Prostate gland (tissue), 2 donors: ENCODE results near the gene GARIN1A.

Source experiments
- POLR2A ChIP-seq: fragments of 450-650 bp; IDR thresholded peaks from one replicate; pipeline ENCODE4 v1.6.1; 2016; ENCODE audit warnings: antibody characterized with exemption, mild to moderate bottlenecking
- TF ChIP-seq, protein P1 (sequence below), 4 experiments: fragments of 200-600 bp in 2 of 4; fragments of 450-650 bp in 2 of 4; sonication (generic) in 2 of 4; IDR thresholded peaks; 1 replicate in 3 of 4; 2 replicates in 1 of 4; pipeline ENCODE4 v1.5.1; 2016 to 2019; ENCODE audit warnings: antibody characterized with exemption in 4 of 4, mild to moderate bottlenecking in 2 of 4, moderate library complexity in 2 of 4

DNA sequence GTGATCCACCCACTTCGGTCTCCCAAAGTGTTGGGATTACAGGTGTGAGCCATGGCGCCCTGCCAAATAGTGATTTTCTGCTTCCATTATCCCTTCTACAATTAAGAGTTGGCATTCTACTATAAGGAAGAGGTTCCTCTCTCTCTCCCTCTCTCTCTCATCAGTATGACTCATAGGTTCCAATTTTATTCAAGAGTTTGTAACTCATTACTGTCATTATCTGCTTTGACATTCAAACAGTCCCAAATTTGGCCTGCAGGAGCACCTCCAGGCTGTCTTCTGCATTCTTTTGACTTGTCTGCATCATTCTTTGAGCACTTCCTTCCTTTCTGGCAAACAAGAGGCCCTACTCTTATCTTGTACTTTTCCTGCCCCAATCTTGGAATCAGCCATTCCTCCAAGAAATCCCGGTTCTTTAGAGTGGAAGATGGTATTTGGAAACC, 33.8 kb downstream of the GARIN1A start:
- TF ChIP-seq, protein P1, sequence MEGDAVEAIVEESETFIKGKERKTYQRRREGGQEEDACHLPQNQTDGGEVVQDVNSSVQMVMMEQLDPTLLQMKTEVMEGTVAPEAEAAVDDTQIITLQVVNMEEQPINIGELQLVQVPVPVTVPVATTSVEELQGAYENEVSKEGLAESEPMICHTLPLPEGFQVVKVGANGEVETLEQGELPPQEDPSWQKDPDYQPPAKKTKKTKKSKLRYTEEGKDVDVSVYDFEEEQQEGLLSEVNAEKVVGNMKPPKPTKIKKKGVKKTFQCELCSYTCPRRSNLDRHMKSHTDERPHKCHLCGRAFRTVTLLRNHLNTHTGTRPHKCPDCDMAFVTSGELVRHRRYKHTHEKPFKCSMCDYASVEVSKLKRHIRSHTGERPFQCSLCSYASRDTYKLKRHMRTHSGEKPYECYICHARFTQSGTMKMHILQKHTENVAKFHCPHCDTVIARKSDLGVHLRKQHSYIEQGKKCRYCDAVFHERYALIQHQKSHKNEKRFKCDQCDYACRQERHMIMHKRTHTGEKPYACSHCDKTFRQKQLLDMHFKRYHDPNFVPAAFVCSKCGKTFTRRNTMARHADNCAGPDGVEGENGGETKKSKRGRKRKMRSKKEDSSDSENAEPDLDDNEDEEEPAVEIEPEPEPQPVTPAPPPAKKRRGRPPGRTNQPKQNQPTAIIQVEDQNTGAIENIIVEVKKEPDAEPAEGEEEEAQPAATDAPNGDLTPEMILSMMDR (IDR thresholded peaks at IDR 0.05) = no peak
- TF ChIP-seq POLR2A = no peak
